T-cell (primary cell): ENCODE data around the gene CTNNA3. TPM values are rescaled to one million over a fixed set of nuclear protein-coding genes. Genes with fewer than 3 reads are reported as not detected.

Experiments used
- ATAC-seq, 4 experiments: fragments of 200-7000 bp in 3 of 4; fragments of 150-1000 bp in 1 of 4; cut with Tn5 transposase; replicated peaks in 1 of 4; 1 replicate in 3 of 4; 2 replicates in 1 of 4; pipeline ENCODE4 v1.10.0; 2021; ENCODE audit warnings: moderate library complexity in 3 of 4, mild to moderate bottlenecking in 2 of 4, moderate number of reproducible peaks in 1 of 4
- CTCF ChIA-PET, 2 donors: fragments of 300-600 bp; sonication (Branson Sonifier 250); formaldehyde crosslinking; loops; one replicate each; lab custom pipeline; 2022; ENCODE audit warnings: antibody characterized with exemption in 2 of 2; lab: Charles Lee
- POLR2A ChIA-PET, 2 donors: fragments of 300-600 bp; sonication (Branson Sonifier 250); formaldehyde crosslinking; loops; one replicate each; lab custom pipeline; 2022; ENCODE audit warnings: antibody characterized with exemption in 2 of 2; lab: Charles Lee
- DNase-seq, 35 experiments: peaks; one replicate each; pipeline versions ENCODE4 v3.0.0 to v3.0.0-alpha.2; 2013 to 2023
- H3K27ac ChIP-seq: one replicate; pipeline ENCODE4 v1.5.1; 2013; ENCODE audit warnings: low read length
- H3K27me3 ChIP-seq, 2 experiments: replicated peaks in 1 of 2; 1 replicate in 1 of 2; 2 replicates in 1 of 2; pipeline versions ENCODE4 v1.6.1 to v1.7.0; 2013; ENCODE audit warnings: low read length in 1 of 2, mixed read lengths in 1 of 2; ENCODE audit not compliant: control insufficient read depth in 2 of 2, insufficient read depth in 2 of 2; ENCODE audit errors: extremely low read depth in 1 of 2
- H3K36me3 ChIP-seq, 2 donors: 1 replicate in 1 of 2; 2 replicates in 1 of 2; pipeline versions ENCODE4 v1.6.1 to v1.7.0; 2013; ENCODE audit warnings: low read length in 1 of 2; ENCODE audit not compliant: control insufficient read depth in 2 of 2, insufficient read depth in 1 of 2; ENCODE audit errors: extremely low read depth in 1 of 2
- H3K4me1 ChIP-seq, 2 experiments: 1 replicate in 1 of 2; 2 replicates in 1 of 2; pipeline versions ENCODE4 v1.6.1 to v1.7.0; 2013; ENCODE audit warnings: low read length in 2 of 2, mixed read lengths in 1 of 2; ENCODE audit not compliant: insufficient read depth in 2 of 2, control insufficient read depth in 1 of 2; ENCODE audit errors: extremely low read depth in 1 of 2
- H3K4me3 ChIP-seq, 2 donors: 1 replicate in 1 of 2; 2 replicates in 1 of 2; pipeline versions ENCODE4 v1.5.1 to v1.7.0; 2013; ENCODE audit warnings: mild to moderate bottlenecking in 2 of 2, low read length in 1 of 2, moderate library complexity in 1 of 2; ENCODE audit not compliant: control insufficient read depth in 1 of 2; ENCODE audit errors: extremely low read depth in 1 of 2
- H3K9me3 ChIP-seq: 2 replicates; pipeline ENCODE4 v1.7.0; 2013
- H3K27ac Mint-ChIP-seq, 2 donors: one replicate each; pipeline ENCODE4 v1.8.0; 2020 to 2021; ENCODE audit warnings: mild to moderate bottlenecking in 2 of 2, mixed read lengths in 2 of 2
- H3K27me3 Mint-ChIP-seq, 2 donors: one replicate each; pipeline ENCODE4 v1.8.0; 2021 to 2022; ENCODE audit warnings: mixed read lengths in 2 of 2
- H3K36me3 Mint-ChIP-seq: one replicate; pipeline ENCODE4 v1.8.0; 2021; ENCODE audit warnings: mixed read lengths
- H3K4me1 Mint-ChIP-seq, 3 donors: one replicate each; pipeline ENCODE4 v1.8.0; 2020 to 2022; ENCODE audit warnings: mixed read lengths in 3 of 3, mild to moderate bottlenecking in 1 of 3
- H3K4me3 Mint-ChIP-seq, 3 donors: one replicate each; pipeline ENCODE4 v1.8.0; 2020 to 2022; ENCODE audit warnings: mild to moderate bottlenecking in 3 of 3, mixed read lengths in 3 of 3, moderate library complexity in 3 of 3
- H3K9me3 Mint-ChIP-seq, 3 donors: one replicate each; pipeline ENCODE4 v1.8.0; 2020 to 2022; ENCODE audit warnings: mixed read lengths in 3 of 3
- WGBS: methylation state at CpG from one replicate; pipeline ENCODE4 v1.1.5; 2013; ENCODE audit warnings: missing lambda C conversion rate; ENCODE audit not compliant: insufficient coverage; 5-methylcytosine and 5-hydroxymethylcytosine counted together
- total RNA-seq, 35 experiments: library from RNA in 6 of 35; stranded (reverse) in 6 of 35; fragments of 120-200 nt in 1 of 35; gene quantifications; one replicate each; pipeline versions ENCODE4 v1.2.1 to v1.2.4 and lab custom pipeline; 2013 to 2026

CTNNA3 gene
- total RNA-seq, 5 donors from 2014 or later (not counting 1 experiment from before 2014, with no cell fraction given), result 0.88 TPM; not detected in 4

- Mint-ChIP-seq H3K27ac (no peak overlapping the region), H3K36me3 (no peaks in the 10 kb centered on the region), H3K27me3 (no peaks in the 10 kb centered on the region), H3K4me3 (no peak overlapping the region), H3K9me3 (peaks cover 3 to 8% (median 7%) of the 10 kb centered on the region in 3 donors), H3K4me1 (no peaks in the 10 kb centered on the region)
- ChIA-PET CTCF (no interaction called here), POLR2A (no interaction called here)
- DNase-seq (no peak), ATAC-seq (no peak)
- no peak overlapping the region for H3K27ac ChIP-seq
- H3K27me3 ChIP-seq, result no peaks in the 10 kb centered on the region
- no peak overlapping the region for H3K4me3 ChIP-seq
- no peaks in the 10 kb centered on the region for H3K4me1 ChIP-seq
- H3K36me3 ChIP-seq, result no peaks in the 10 kb centered on the region
- no CpG with 5 or more reads among the region's 2 CpGs for WGBS
- no peaks in the 10 kb centered on the region for H3K9me3 ChIP-seq
Measured at GRCh38 chr10:66259836-66260235, 1436.2 kb downstream of the CTNNA3 start.

GRCh38 chr10:66258693-66259092, 1437.3 kb downstream of the CTNNA3 start:
- Histone ChIP-seq H3K9me3 (no peaks in the 10 kb centered on the region), H3K4me1 (no peaks in the 10 kb centered on the region), H3K27me3 (no peaks in the 10 kb centered on the region), H3K4me3 (no peak overlapping the region), H3K27ac (no peak overlapping the region), H3K36me3 (no peaks in the 10 kb centered on the region)
- 94% methylated on average over 2 of the region's 2 CpGs for WGBS
- ATAC-seq (no peak), DNase-seq (no peak)
- Mint-ChIP-seq H3K36me3 (no peaks in the 10 kb centered on the region), H3K9me3 (peaks cover 3 to 8% (median 7%) of the 10 kb centered on the region in 3 donors), H3K4me3 (no peak overlapping the region), H3K27ac (no peak overlapping the region), H3K4me1 (no peaks in the 10 kb centered on the region), H3K27me3 (no peaks in the 10 kb centered on the region)
- POLR2A ChIA-PET, result no interaction called here
- CTCF ChIA-PET, result no interaction called here

GRCh38 chr10:66257801-66258200, 1438.2 kb downstream of the CTNNA3 start:
- no peak overlapping the region for H3K4me3 ChIP-seq
- no peaks in the 10 kb centered on the region for H3K4me1 Mint-ChIP-seq

GRCh38 chr10:66252986-66253385, 1443.0 kb downstream of the CTNNA3 start:
- CTCF ChIA-PET, result no interaction called here
- Mint-ChIP-seq H3K4me1 (no peaks in the 10 kb centered on the region), H3K9me3 (peaks cover 8 to 14% (median 9%) of the 10 kb centered on the region in 3 donors), H3K27me3 (no peaks in the 10 kb centered on the region), H3K27ac (no peak overlapping the region), H3K36me3 (no peaks in the 10 kb centered on the region), H3K4me3 (no peak overlapping the region)
- no peak overlapping the region for H3K27ac ChIP-seq
- H3K4me1 ChIP-seq, result no peaks in the 10 kb centered on the region
- POLR2A ChIA-PET, result no interaction called here
- no peaks in the 10 kb centered on the region for H3K9me3 ChIP-seq
- H3K4me3 ChIP-seq, result no peak overlapping the region
- DNase-seq (no peak), ATAC-seq (no peak)
- no peaks in the 10 kb centered on the region for H3K27me3 ChIP-seq
- H3K36me3 ChIP-seq, result no peaks in the 10 kb centered on the region

More at GRCh38 chr10:66257801-66258200, 1438.2 kb downstream of the CTNNA3 start:
- WGBS, result 100% methylated on average over 1 of the region's 1 CpG
- Histone ChIP-seq H3K36me3 (no peaks in the 10 kb centered on the region), H3K27me3 (no peaks in the 10 kb centered on the region), H3K4me1 (no peaks in the 10 kb centered on the region), H3K27ac (no peak overlapping the region), H3K9me3 (no peaks in the 10 kb centered on the region)
- Mint-ChIP-seq H3K9me3 (peaks cover 3 to 8% (median 7%) of the 10 kb centered on the region in 3 donors), H3K4me3 (no peak overlapping the region), H3K27ac (no peak overlapping the region), H3K36me3 (no peaks in the 10 kb centered on the region), H3K27me3 (no peaks in the 10 kb centered on the region)
- ChIA-PET POLR2A (no interaction called here), CTCF (no interaction called here)
- ATAC-seq (no peak), DNase-seq (no peak)

GRCh38 chr10:66246177-66246576, 1449.8 kb downstream of the CTNNA3 start:
- Mint-ChIP-seq H3K27me3 (no peaks in the 10 kb centered on the region), H3K9me3 (peaks cover 8 to 19% (median 10%) of the 10 kb centered on the region in 3 donors), H3K4me1 (no peaks in the 10 kb centered on the region), H3K4me3 (no peak overlapping the region), H3K36me3 (no peaks in the 10 kb centered on the region), H3K27ac (no peak overlapping the region)
- DNase-seq, result no peak
- POLR2A ChIA-PET, result no interaction called here
- WGBS, result 100% methylated on average over 1 of the region's 1 CpG
- ATAC-seq, result no peak
- Histone ChIP-seq H3K36me3 (no peaks in the 10 kb centered on the region), H3K9me3 (no peaks in the 10 kb centered on the region), H3K4me1 (no peaks in the 10 kb centered on the region), H3K27ac (no peak overlapping the region), H3K4me3 (no peak overlapping the region), H3K27me3 (no peaks in the 10 kb centered on the region)
- CTCF ChIA-PET, result no interaction called here

GRCh38 chr10:66244953-66245352, 1451.0 kb downstream of the CTNNA3 start:
- no peak overlapping the region for H3K4me3 ChIP-seq
- ChIA-PET CTCF (no interaction called here), POLR2A (no interaction called here)
- no peaks in the 10 kb centered on the region for H3K9me3 ChIP-seq
- H3K27ac ChIP-seq, result no peak overlapping the region
- Mint-ChIP-seq H3K27me3 (no peaks in the 10 kb centered on the region), H3K9me3 (peaks cover 8 to 19% (median 8%) of the 10 kb centered on the region in 3 donors), H3K36me3 (no peaks in the 10 kb centered on the region), H3K27ac (no peak overlapping the region), H3K4me1 (no peaks in the 10 kb centered on the region), H3K4me3 (no peak overlapping the region)
- no peaks in the 10 kb centered on the region for H3K36me3 ChIP-seq
- no peaks in the 10 kb centered on the region for H3K27me3 ChIP-seq
- WGBS, result 85% methylated on average over 4 of the region's 4 CpGs
- DNase-seq (no peak), ATAC-seq (no peak)
- H3K4me1 ChIP-seq, result no peaks in the 10 kb centered on the region

GRCh38 chr10:66242885-66243284, 1453.1 kb downstream of the CTNNA3 start:
- ChIA-PET POLR2A (no interaction called here), CTCF (no interaction called here)
- H3K9me3 Mint-ChIP-seq, result peaks cover 2 to 11% (median 6%) of the 10 kb centered on the region in 3 donors
- no CpG with 5 or more reads among the region's 1 CpG for WGBS
- no peak overlapping the region for H3K4me3 Mint-ChIP-seq
- H3K4me1 ChIP-seq, result no peaks in the 10 kb centered on the region
- H3K4me3 ChIP-seq, result no peak overlapping the region
- no peak for DNase-seq
- H3K27me3 Mint-ChIP-seq, result no peaks in the 10 kb centered on the region
- H3K36me3 Mint-ChIP-seq, result no peaks in the 10 kb centered on the region
- no peak overlapping the region for H3K27ac Mint-ChIP-seq
- ATAC-seq, result no peak
- no peaks in the 10 kb centered on the region for H3K27me3 ChIP-seq
- H3K4me1 Mint-ChIP-seq, result no peaks in the 10 kb centered on the region
- H3K36me3 ChIP-seq, result no peaks in the 10 kb centered on the region
- no peaks in the 10 kb centered on the region for H3K9me3 ChIP-seq
- no peak overlapping the region for H3K27ac ChIP-seq
